Erythroblast (primary cell): ENCODE results near the gene CLRN2.

Source experiments
- GATA1 ChIP-seq: IDR thresholded peaks from 2 replicates; pipeline ENCODE4 v1.6.1; 2011; ENCODE audit warnings: low read depth, mild to moderate bottlenecking, control low read depth, low read length, moderate library complexity
- POLR2A ChIP-seq: IDR thresholded peaks from 2 replicates; pipeline ENCODE4 v1.6.1; 2011; ENCODE audit warnings: mild to moderate bottlenecking, low read length

DNA sequence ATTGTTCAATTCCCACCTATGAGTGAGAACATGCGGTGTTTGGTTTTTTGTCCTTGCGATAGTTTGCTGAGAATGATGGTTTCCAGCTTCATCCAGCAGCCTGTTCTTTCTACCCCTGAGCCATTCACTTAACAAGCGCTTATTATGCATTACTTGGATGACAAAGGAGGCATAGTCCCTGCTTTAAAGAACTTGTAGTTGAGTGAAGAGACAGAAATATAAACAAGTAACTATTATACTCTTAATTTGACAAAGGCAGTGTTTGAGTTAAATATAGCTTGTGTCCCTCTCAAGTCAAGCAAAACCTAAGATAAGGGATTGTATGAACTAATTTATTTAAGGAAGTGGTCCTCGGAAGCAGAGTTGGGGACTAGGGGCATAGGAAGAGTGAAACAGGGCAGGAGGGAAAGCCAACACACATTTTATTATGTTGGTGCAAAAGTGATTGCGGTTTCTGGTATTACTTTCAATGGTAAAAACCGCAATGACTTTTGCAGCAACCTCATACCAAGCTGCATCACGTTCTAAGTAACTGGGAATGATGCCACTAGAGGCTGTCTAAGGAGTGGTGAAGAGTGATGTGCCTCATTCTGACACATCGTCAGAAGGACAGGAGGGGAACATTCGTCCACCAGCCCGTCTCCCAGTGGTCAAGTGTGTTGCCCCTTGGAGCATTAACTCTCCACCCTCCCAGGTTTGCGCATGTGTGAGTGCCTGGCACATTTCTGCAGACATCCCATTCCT lies 44.9 kb upstream of the CLRN2 start:
- TF ChIP-seq POLR2A, result no peak
- no peak for TF ChIP-seq GATA1
